Gastroesophageal sphincter (tissue), 3 donors: ENCODE measurements around the gene OBSCN.

Experiments used
- EP300 ChIP-seq: sonication (generic); formaldehyde crosslinking; IDR thresholded peaks from one replicate; pipeline ENCODE4 v1.6.1; 2017; ENCODE audit warnings: antibody characterized with exemption, mild to moderate bottlenecking
- POLR2A ChIP-seq, 2 donors: fragments of 450-650 bp; IDR thresholded peaks; one replicate each; pipeline ENCODE4 v1.6.1; 2017; ENCODE audit warnings: antibody characterized with exemption in 2 of 2, mild to moderate bottlenecking in 2 of 2, moderate library complexity in 1 of 2
- POLR2AphosphoS5 ChIP-seq: sonication (generic); formaldehyde crosslinking; IDR thresholded peaks from one replicate; pipeline ENCODE4 v1.6.1; 2017; ENCODE audit warnings: antibody characterized with exemption
- TF ChIP-seq, protein P1 (sequence below), 4 experiments: fragments of 200-600 bp in 2 of 4; fragments of 450-650 bp in 2 of 4; sonication (generic) in 1 of 4; IDR thresholded peaks; one replicate each; pipeline ENCODE4 v1.5.1; 2017 to 2019; ENCODE audit warnings: antibody characterized with exemption in 4 of 4, mild to moderate bottlenecking in 2 of 4, moderate library complexity in 2 of 4

DNA sequence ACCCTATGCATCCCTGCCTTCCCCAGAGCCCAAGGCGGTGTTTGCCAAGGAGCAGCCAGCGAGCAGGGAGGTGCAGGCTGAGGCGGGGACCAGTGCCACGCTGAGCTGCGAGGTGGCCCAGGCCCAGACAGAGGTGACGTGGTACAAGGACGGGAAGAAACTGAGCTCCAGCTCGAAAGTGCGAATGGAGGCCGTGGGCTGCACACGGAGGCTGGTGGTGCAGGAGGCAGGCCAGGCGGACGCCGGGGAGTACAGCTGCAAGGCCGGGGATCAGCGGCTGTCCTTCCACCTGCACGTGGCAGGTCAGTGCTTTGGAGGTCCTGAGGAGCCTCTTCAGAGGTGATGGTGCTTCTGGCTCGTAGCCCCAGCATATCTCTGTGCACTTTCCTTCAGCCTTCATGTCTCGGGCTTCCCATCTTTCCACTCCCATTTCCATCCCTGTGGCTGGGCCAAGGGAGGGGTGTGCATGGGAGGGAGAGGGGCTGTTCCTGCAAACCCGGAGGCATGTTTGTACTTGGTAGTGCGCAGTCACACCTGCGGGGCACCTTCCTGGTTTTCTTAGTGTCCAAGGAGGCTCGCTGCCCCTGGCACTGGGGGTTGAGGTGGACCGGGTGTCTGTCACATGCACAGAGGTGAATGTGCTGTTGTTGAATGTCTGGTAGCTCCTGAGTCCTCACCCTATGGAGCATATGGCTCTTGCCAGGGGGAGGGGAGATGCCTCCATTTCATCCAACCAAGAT, 56.4 kb downstream of the OBSCN start:
- TF ChIP-seq, protein P1, sequence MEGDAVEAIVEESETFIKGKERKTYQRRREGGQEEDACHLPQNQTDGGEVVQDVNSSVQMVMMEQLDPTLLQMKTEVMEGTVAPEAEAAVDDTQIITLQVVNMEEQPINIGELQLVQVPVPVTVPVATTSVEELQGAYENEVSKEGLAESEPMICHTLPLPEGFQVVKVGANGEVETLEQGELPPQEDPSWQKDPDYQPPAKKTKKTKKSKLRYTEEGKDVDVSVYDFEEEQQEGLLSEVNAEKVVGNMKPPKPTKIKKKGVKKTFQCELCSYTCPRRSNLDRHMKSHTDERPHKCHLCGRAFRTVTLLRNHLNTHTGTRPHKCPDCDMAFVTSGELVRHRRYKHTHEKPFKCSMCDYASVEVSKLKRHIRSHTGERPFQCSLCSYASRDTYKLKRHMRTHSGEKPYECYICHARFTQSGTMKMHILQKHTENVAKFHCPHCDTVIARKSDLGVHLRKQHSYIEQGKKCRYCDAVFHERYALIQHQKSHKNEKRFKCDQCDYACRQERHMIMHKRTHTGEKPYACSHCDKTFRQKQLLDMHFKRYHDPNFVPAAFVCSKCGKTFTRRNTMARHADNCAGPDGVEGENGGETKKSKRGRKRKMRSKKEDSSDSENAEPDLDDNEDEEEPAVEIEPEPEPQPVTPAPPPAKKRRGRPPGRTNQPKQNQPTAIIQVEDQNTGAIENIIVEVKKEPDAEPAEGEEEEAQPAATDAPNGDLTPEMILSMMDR (IDR thresholded peaks at IDR 0.05) = no peak
- TF ChIP-seq POLR2A (IDR thresholded peaks at IDR 0.05) (no peak), POLR2AphosphoS5 (no peak), EP300 (no peak)
